Mucosa of rectum (tissue), 2 donors: ENCODE results near the gene TMEM79.

Source experiments
- H3K27ac ChIP-seq, 2 donors: one replicate each; pipeline ENCODE4 v1.7.0; 2013; ENCODE audit warnings: inconsistent platforms in 2 of 2, low read depth in 2 of 2, low read length in 2 of 2
- H3K27me3 ChIP-seq, 2 donors: one replicate each; pipeline ENCODE4 v1.7.0; 2013; ENCODE audit warnings: low read length in 2 of 2; ENCODE audit not compliant: control insufficient read depth in 2 of 2, insufficient read depth in 2 of 2
- H3K36me3 ChIP-seq, 2 donors: one replicate each; pipeline ENCODE4 v1.7.0; 2013; ENCODE audit warnings: low read length in 2 of 2; ENCODE audit not compliant: control insufficient read depth in 2 of 2, insufficient read depth in 2 of 2
- H3K4me1 ChIP-seq, 2 donors: one replicate each; pipeline ENCODE4 v1.7.0; 2013; ENCODE audit warnings: low read length in 2 of 2, mild to moderate bottlenecking in 1 of 2; ENCODE audit not compliant: control insufficient read depth in 2 of 2, insufficient read depth in 2 of 2
- H3K4me3 ChIP-seq, 2 donors: one replicate each; pipeline ENCODE4 v1.7.0; 2013; ENCODE audit warnings: low read length in 2 of 2
- H3K9ac ChIP-seq, 2 donors: one replicate each; pipeline ENCODE4 v1.7.0; 2013; ENCODE audit warnings: low read length in 2 of 2, low read depth in 1 of 2, mild to moderate bottlenecking in 1 of 2
- H3K9me3 ChIP-seq, 2 donors: one replicate each; pipeline ENCODE4 v1.7.0; 2013; ENCODE audit warnings: low read length in 2 of 2; ENCODE audit not compliant: control insufficient read depth in 2 of 2
- donor health status: healthy.
- donor health status: Normal muscosa, but diverticular disease.

Gene TMEM79

DNA sequence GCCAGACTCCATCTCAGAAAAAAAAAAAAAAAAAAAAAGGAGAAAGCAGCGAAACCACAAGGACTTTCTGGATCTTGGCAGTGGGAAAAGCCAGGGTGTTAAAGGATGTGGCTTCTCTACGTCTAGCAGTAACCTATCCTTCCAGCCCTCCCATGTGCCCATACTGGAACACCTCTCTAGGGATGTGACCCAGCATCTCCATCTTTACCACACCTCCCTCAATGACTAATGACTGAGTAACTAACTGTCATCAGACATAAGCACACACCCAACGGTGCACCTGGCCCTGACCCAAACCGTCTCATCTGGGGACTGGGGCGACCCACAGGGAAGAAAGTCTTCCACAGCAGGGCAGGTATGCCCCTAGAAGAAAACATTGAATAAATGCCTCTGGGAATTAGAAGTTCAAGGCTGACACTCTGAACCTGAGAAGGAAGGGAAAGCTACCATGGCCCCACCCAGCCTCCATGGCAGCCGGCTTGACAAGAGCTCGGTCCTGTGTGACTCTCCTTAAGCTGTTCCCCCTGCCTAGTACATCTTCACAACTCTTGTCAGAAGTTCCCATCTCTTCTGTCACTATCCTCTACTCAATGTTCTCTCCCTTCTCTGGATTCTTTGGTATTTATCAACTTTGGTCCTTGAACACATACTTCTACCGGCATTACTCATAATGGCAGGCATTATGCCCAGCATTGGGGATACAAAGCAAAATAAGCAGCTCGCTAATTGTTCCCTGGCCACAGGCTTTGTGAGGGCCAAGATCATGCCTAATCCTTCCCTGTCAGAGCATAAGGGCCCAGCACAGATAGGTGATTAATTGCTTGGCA, 21.5 kb upstream of the TMEM79 start:
- Histone ChIP-seq H3K4me3 (no peak overlapping the region), H3K4me1 (no peaks in the 10 kb centered on the region), H3K9ac (no peak overlapping the region), H3K27ac (no peak overlapping the region), H3K9me3 (no peaks in the 10 kb centered on the region), H3K27me3 (no peaks in the 10 kb centered on the region), H3K36me3 (peaks cover 73 to 85% of the 10 kb centered on the region in 2 donors)

DNA sequence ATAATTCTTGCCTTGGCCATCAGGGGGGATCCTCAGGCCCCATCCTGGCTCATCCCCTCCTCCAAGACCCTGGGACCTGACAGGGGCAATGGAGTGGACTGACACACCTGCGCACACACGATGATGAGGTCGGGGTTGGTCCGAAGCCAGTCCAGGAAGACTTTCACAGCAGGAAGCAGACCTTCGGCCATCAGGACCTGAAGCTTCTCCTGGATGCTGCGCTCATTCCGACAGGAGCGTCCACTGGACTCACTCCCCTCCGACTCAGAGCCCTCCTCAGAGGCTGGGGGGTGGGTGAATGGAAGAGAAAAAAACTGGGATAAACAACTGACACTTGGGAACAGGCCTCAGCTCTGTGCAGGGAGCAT, 20.9 kb upstream of the TMEM79 start:
- Histone ChIP-seq H3K4me3 (no peak overlapping the region), H3K4me1 (no peaks in the 10 kb centered on the region), H3K9me3 (no peaks in the 10 kb centered on the region), H3K36me3 (peaks cover 74 to 85% of the 10 kb centered on the region in 2 donors), H3K27me3 (no peaks in the 10 kb centered on the region), H3K27ac (no peak overlapping the region), H3K9ac (no peak overlapping the region)

GRCh38 chr1:156266051-156266450, 18.1 kb upstream of the TMEM79 start:
- no peaks in the 10 kb centered on the region for H3K9me3 ChIP-seq
- H3K27ac ChIP-seq, result no peak overlapping the region
- H3K36me3 ChIP-seq, result peaks cover 61 to 79% of the 10 kb centered on the region in 2 donors

GRCh38 chr1:156268336-156268735, 15.8 kb upstream of the TMEM79 start:
- H3K4me3 ChIP-seq, result no peak overlapping the region
- H3K9ac ChIP-seq, result no peak overlapping the region
- H3K9me3 ChIP-seq, result no peaks in the 10 kb centered on the region
- peaks cover 67 to 78% of the 10 kb centered on the region in 2 donors for H3K36me3 ChIP-seq
- no peak overlapping the region for H3K27ac ChIP-seq
- no peaks in the 10 kb centered on the region for H3K4me1 ChIP-seq
- H3K27me3 ChIP-seq, result no peaks in the 10 kb centered on the region

More at GRCh38 chr1:156266051-156266450, 18.1 kb upstream of the TMEM79 start:
- Histone ChIP-seq H3K27me3 (no peaks in the 10 kb centered on the region), H3K4me3 (no peak overlapping the region), H3K9ac (no peak overlapping the region), H3K4me1 (no peaks in the 10 kb centered on the region)

DNA sequence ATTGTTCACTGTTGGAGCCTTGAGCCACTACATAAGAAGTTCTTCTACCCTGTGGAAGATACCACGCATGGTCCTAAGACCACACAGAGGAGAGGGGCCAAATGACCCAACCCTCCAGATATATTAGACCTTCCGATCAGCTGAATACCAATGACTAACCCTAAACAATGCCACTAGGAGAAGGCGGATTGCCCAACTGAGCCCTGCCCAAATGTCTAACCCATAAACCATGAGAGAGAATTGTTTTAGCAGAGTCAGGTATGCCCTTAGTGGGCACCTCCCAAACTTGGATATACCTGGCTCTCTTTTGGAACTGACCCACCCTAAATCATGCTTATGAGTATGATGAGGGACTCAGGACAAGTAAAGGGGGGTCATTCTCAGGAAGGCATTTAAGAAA, 13.8 kb upstream of the TMEM79 start:
- H3K4me3 ChIP-seq, result no peak overlapping the region
- H3K36me3 ChIP-seq, result peaks cover 76 to 85% of the 10 kb centered on the region in 2 donors
- H3K9me3 ChIP-seq, result no peaks in the 10 kb centered on the region
- H3K4me1 ChIP-seq, result no peaks in the 10 kb centered on the region
- H3K27ac ChIP-seq, result no peak overlapping the region
- no peaks in the 10 kb centered on the region for H3K27me3 ChIP-seq
- H3K9ac ChIP-seq, result no peak overlapping the region

- H3K27ac ChIP-seq, result no peak overlapping the region
- no peaks in the 10 kb centered on the region for H3K9me3 ChIP-seq
- H3K27me3 ChIP-seq, result no peaks in the 10 kb centered on the region
- no peak overlapping the region for H3K4me3 ChIP-seq
- no peak overlapping the region for H3K9ac ChIP-seq
- H3K4me1 ChIP-seq, result peaks cover 6% of the 10 kb centered on the region in 2 donors
- peaks cover 59 to 75% of the 10 kb centered on the region in 2 donors for H3K36me3 ChIP-seq
These were observed 7.6 kb upstream of the TMEM79 start for GRCh38 chr1:156276532-156276931.

GRCh38 chr1:156276966-156277381, 7.2 kb upstream of the TMEM79 start:
- Histone ChIP-seq H3K36me3 (peaks cover 55 to 70% of the 10 kb centered on the region in 2 donors), H3K9ac (no peak overlapping the region), H3K27me3 (no peaks in the 10 kb centered on the region), H3K4me3 (no peak overlapping the region), H3K27ac (no peak overlapping the region), H3K9me3 (no peaks in the 10 kb centered on the region), H3K4me1 (peaks cover 9 to 11% of the 10 kb centered on the region in 2 donors)

DNA sequence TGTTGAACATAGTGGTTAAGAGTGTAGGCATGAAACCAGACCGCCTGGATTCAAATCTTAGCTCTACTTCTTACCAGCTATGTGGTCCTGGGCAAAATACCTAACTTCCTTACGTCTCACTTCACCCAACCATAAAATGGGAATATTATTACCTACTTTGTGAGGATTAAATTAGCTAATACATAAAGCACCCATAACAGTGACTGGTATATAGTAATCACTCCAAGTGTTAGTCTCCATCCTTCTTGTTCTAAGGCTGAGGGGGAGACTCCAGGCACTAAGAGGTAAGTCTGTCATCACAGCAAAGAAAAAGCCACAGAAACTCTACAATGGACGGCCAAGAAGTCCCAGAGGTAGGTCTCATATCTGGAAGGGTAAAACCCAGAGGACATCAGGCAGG, 4.3 kb upstream of the TMEM79 start:
- no peak overlapping the region for H3K27ac ChIP-seq
- H3K4me1 ChIP-seq, result peaks cover 24 to 29% of the 10 kb centered on the region in 2 donors
- H3K9me3 ChIP-seq, result no peaks in the 10 kb centered on the region
- H3K4me3 ChIP-seq, result no peak overlapping the region
- H3K27me3 ChIP-seq, result no peaks in the 10 kb centered on the region
- peaks cover 31 to 43% of the 10 kb centered on the region in 2 donors for H3K36me3 ChIP-seq
- H3K9ac ChIP-seq, result no peak overlapping the region

DNA sequence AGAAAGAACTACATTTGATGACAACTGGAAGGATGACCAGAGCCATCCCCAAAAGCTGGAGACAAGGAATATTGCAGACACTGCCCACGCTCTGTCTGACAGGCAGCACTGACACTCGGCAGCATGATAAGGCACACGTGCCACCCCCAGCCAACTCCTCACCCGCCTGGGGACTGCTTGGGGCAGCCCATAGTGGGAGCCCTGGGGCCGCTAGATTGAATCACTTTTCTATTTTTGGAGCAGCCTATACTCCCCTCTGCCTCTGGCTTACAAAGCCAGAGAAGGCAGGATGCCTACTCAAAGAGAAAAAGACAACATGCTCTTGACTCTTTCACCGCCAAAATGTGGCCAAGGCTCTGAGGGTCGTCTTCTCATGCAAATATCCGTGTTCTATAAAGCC, 2.8 kb upstream of the TMEM79 start:
- Histone ChIP-seq H3K27ac (no peak overlapping the region), H3K36me3 (peaks cover 23 to 31% of the 10 kb centered on the region in 2 donors), H3K9ac (peak overlapping the region in 1 of 2 donors; percentile 90), H3K27me3 (no peaks in the 10 kb centered on the region), H3K9me3 (no peaks in the 10 kb centered on the region), H3K4me3 (peak overlapping the region; percentile 95 to 99), H3K4me1 (peaks cover 24 to 29% of the 10 kb centered on the region in 2 donors)

- Histone ChIP-seq H3K4me3 (peak overlapping the region; percentile 95 to 99), H3K27ac (peak overlapping the region; percentile 89 to 92), H3K27me3 (no peaks in the 10 kb centered on the region), H3K4me1 (peaks cover 24 to 29% of the 10 kb centered on the region in 2 donors), H3K36me3 (peaks cover 18 to 25% of the 10 kb centered on the region in 2 donors), H3K9ac (peak overlapping the region; percentile 89 to 90), H3K9me3 (no peaks in the 10 kb centered on the region)
These were observed 2.2 kb upstream of the TMEM79 start for GRCh38 chr1:156281693-156282478.
